ENCODE data around the gene SCAMP1. TPM values are rescaled to one million over a fixed set of nuclear protein-coding genes. Genes with fewer than 3 reads are reported as not detected.

The SCAMP1 gene
- total and polyA plus RNA-seq, 2 of the 13 experiments (the other 11 are each of a cell fraction or from before 2014, with no cell fraction given) = 18.2 to 33.7 TPM

DNA sequence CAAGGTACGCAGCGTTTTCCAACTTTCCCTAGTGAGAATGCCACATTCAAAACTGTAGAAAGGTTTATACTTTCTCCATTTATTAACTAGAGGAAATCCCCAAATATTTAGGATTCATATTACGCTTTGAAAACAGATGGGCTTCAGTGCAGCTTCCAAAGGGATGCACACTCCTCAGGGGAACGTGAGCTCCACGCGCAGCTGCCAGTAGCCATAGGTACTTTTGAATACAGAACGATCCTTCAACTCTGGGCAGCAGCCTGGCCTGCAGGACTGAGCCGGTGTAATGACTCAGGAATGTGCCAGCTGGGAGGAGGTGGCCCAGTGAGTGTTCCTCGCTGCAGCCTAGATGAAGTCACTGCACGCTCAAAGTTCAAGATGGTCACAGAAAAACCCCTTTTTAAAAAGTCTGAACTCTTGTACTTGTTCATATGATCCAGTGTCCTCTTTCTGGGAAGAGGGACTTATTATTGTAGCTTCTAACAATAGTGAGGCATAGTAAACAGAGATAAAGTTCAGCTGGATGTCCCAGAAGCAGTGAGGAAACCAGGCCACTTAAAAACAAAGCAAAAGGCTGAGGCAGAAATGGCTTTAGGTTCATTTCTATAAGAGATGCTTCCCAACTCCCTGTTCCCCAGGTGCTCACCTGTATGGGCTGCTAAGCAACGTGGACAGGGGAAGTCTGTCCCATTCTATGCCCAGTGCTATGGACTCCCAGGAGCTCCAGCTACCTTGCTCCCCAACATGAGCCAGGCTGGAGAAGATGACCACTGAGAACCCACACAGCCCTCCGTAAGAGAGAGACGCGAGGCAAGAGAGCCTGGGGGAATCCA, 158.2 kb downstream of the SCAMP1 start (continued):
- no peak for TF ChIP-seq GLI4 (CRISPR knock-in tag; IDR thresholded peaks at IDR 0.05; ENCODE audit: borderline replicate concordance)
- no peak; the same call in 1 of the 2 replicates for TF ChIP-seq SMC3 (IDR thresholded peaks at IDR 0.05; ENCODE audit: low read length)
- TF ChIP-seq, protein P1, sequence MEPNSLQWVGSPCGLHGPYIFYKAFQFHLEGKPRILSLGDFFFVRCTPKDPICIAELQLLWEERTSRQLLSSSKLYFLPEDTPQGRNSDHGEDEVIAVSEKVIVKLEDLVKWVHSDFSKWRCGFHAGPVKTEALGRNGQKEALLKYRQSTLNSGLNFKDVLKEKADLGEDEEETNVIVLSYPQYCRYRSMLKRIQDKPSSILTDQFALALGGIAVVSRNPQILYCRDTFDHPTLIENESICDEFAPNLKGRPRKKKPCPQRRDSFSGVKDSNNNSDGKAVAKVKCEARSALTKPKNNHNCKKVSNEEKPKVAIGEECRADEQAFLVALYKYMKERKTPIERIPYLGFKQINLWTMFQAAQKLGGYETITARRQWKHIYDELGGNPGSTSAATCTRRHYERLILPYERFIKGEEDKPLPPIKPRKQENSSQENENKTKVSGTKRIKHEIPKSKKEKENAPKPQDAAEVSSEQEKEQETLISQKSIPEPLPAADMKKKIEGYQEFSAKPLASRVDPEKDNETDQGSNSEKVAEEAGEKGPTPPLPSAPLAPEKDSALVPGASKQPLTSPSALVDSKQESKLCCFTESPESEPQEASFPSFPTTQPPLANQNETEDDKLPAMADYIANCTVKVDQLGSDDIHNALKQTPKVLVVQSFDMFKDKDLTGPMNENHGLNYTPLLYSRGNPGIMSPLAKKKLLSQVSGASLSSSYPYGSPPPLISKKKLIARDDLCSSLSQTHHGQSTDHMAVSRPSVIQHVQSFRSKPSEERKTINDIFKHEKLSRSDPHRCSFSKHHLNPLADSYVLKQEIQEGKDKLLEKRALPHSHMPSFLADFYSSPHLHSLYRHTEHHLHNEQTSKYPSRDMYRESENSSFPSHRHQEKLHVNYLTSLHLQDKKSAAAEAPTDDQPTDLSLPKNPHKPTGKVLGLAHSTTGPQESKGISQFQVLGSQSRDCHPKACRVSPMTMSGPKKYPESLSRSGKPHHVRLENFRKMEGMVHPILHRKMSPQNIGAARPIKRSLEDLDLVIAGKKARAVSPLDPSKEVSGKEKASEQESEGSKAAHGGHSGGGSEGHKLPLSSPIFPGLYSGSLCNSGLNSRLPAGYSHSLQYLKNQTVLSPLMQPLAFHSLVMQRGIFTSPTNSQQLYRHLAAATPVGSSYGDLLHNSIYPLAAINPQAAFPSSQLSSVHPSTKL (CRISPR knock-in tag; IDR thresholded peaks at IDR 0.05) = peak; percentile 93
- TF ChIP-seq, protein P2, sequence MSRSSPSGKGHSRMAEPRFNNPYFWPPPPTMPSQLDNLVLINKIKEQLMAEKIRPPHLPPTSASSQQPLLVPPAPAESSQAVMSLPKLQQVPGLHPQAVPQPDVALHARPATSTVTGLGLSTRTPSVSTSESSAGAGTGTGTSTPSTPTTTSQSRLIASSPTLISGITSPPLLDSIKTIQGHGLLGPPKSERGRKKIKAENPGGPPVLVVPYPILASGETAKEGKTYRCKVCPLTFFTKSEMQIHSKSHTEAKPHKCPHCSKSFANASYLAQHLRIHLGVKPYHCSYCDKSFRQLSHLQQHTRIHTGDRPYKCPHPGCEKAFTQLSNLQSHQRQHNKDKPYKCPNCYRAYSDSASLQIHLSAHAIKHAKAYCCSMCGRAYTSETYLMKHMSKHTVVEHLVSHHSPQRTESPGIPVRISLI (CRISPR knock-in tag; IDR thresholded peaks at IDR 0.05; ENCODE audit: borderline replicate concordance) = peak; percentile 36; the same call in 1 of the 2 replicates
- no peak for TF ChIP-seq REXO4 (CRISPR knock-in tag; IDR thresholded peaks at IDR 0.05; ENCODE audit: borderline replicate concordance)
- TF ChIP-seq JUN (CRISPR knock-in tag; IDR thresholded peaks at IDR 0.05) = peak; percentile 99
- no peak for TF ChIP-seq ZNF747 (CRISPR knock-in tag; IDR thresholded peaks at IDR 0.05; ENCODE audit: borderline replicate concordance)
- TF ChIP-seq, protein P3, sequence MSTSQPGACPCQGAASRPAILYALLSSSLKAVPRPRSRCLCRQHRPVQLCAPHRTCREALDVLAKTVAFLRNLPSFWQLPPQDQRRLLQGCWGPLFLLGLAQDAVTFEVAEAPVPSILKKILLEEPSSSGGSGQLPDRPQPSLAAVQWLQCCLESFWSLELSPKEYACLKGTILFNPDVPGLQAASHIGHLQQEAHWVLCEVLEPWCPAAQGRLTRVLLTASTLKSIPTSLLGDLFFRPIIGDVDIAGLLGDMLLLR (CRISPR knock-in tag; IDR thresholded peaks at IDR 0.05) = no peak
- TF ChIP-seq FOXK1 (CRISPR knock-in tag; IDR thresholded peaks at IDR 0.05; ENCODE audit: borderline replicate concordance, low read depth) = 0 out of 2 replicates have a peak, but pooled peaks have one; percentile 51
- TF ChIP-seq, protein P4, sequence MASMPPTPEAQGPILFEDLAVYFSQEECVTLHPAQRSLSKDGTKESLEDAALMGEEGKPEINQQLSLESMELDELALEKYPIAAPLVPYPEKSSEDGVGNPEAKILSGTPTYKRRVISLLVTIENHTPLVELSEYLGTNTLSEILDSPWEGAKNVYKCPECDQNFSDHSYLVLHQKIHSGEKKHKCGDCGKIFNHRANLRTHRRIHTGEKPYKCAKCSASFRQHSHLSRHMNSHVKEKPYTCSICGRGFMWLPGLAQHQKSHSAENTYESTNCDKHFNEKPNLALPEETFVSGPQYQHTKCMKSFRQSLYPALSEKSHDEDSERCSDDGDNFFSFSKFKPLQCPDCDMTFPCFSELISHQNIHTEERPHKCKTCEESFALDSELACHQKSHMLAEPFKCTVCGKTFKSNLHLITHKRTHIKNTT (CRISPR knock-in tag; IDR thresholded peaks at IDR 0.05) = no peak
- TF ChIP-seq KDM4B (CRISPR knock-in tag; IDR thresholded peaks at IDR 0.05) = no peak; the same call in 1 of the 2 replicates
- no peak for TF ChIP-seq U2AF2 (IDR thresholded peaks at IDR 0.05; ENCODE audit: low read depth, low read length)
- TF ChIP-seq, protein P5, sequence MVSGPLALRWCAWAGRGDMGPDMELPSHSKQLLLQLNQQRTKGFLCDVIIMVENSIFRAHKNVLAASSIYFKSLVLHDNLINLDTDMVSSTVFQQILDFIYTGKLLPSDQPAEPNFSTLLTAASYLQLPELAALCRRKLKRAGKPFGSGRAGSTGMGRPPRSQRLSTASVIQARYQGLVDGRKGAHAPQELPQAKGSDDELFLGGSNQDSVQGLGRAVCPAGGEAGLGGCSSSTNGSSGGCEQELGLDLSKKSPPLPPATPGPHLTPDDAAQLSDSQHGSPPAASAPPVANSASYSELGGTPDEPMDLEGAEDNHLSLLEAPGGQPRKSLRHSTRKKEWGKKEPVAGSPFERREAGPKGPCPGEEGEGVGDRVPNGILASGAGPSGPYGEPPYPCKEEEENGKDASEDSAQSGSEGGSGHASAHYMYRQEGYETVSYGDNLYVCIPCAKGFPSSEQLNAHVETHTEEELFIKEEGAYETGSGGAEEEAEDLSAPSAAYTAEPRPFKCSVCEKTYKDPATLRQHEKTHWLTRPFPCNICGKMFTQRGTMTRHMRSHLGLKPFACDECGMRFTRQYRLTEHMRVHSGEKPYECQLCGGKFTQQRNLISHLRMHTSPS (CRISPR knock-in tag; IDR thresholded peaks at IDR 0.05; ENCODE audit: low read depth) = peak; percentile 34; the same call in 1 of the 2 replicates
- no peak for TF ChIP-seq PCBP1 (IDR thresholded peaks at IDR 0.05; ENCODE audit: borderline replicate concordance, low read depth, low read length)
- TF ChIP-seq ZNF569 (CRISPR knock-in tag; IDR thresholded peaks at IDR 0.05; ENCODE audit: borderline replicate concordance) = no peak
- TF ChIP-seq ZC3H13 (CRISPR knock-in tag; IDR thresholded peaks at IDR 0.05) = no peak
- peak; percentile 83; the same call in 1 of the 2 replicates for TF ChIP-seq KLF9 (CRISPR knock-in tag; IDR thresholded peaks at IDR 0.05; ENCODE audit: low read depth)
- no peak for TF ChIP-seq EED (CRISPR knock-in tag; IDR thresholded peaks at IDR 0.05)
- no peak for TF ChIP-seq RBM22 (optimal IDR thresholded peaks at IDR 0.05; ENCODE audit: low read length)
- TF ChIP-seq, protein P6, sequence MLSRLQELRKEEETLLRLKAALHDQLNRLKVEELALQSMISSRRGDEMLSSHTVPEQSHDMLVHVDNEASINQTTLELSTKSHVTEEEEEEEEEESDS (CRISPR knock-in tag; IDR thresholded peaks at IDR 0.05; ENCODE audit: borderline replicate concordance) = no peak

Data from HepG2 (cell line).